Muscle of leg (tissue), 11 donors: ENCODE measurements around the gene FAM234A. TPM values are rescaled to one million over a fixed set of nuclear protein-coding genes. Genes with fewer than 3 reads are reported as not detected.
A peak's percentile ranks its signal among the peaks of the same experiment; 100 is the strongest.
"Not testable (repeated sequence)": the region's sequence is repeated elsewhere in the genome, so short reads cannot be mapped to it uniquely, and the experiment has no call there.

Experiments
- DNase-seq: peaks from one replicate; pipeline ENCODE4 v3.0.0; 2013
- H3K27ac ChIP-seq: one replicate; pipeline ENCODE4 v1.5.1; 2013; ENCODE audit warnings: mild to moderate bottlenecking, low read length, control low read depth
- H3K27me3 ChIP-seq: one replicate; pipeline ENCODE4 v1.6.1; 2013; ENCODE audit warnings: low read length; ENCODE audit not compliant: control insufficient read depth, insufficient read depth
- H3K36me3 ChIP-seq: one replicate; pipeline ENCODE4 v1.6.1; 2013; ENCODE audit warnings: low read length; ENCODE audit not compliant: control insufficient read depth, insufficient read depth
- H3K4me1 ChIP-seq: one replicate; pipeline ENCODE4 v1.6.1; 2013; ENCODE audit warnings: low read length; ENCODE audit not compliant: control insufficient read depth, insufficient read depth
- H3K4me3 ChIP-seq: one replicate; pipeline ENCODE4 v1.5.1; 2013; ENCODE audit warnings: low read length, control low read depth
- H3K9me3 ChIP-seq: replicated peaks from 2 replicates; pipeline ENCODE4 v1.6.1; 2013; ENCODE audit warnings: low read depth, low read length; ENCODE audit not compliant: control insufficient read depth
- WGBS: methylation state at CpG from one replicate; pipeline ENCODE4 v1.1.5; 2013; ENCODE audit warnings: missing lambda C conversion rate; ENCODE audit not compliant: insufficient coverage; 5-methylcytosine and 5-hydroxymethylcytosine counted together
- polyA plus RNA-seq, 8 donors: library from polyadenylated mRNA; unstranded; fragments of 120-200 nt; gene quantifications; one replicate each; pipeline versions ENCODE4 v1.2.1 to v1.2.3, GENCODE V29; 2013; ENCODE audit warnings: inconsistent platforms in 1 of 8, low replicate concordance in 1 of 8; ENCODE audit not compliant: insufficient read length in 8 of 8, insufficient read depth in 1 of 8
- total RNA-seq: library from RNA; stranded (reverse); fragments of 120-200 nt; gene quantifications from one replicate; pipeline ENCODE4 v1.2.4, GENCODE V29; 2013

The FAM234A gene
- total and polyA plus RNA-seq, 9 donors = 26.9 to 49.5 (median 43.0) TPM

DNA sequence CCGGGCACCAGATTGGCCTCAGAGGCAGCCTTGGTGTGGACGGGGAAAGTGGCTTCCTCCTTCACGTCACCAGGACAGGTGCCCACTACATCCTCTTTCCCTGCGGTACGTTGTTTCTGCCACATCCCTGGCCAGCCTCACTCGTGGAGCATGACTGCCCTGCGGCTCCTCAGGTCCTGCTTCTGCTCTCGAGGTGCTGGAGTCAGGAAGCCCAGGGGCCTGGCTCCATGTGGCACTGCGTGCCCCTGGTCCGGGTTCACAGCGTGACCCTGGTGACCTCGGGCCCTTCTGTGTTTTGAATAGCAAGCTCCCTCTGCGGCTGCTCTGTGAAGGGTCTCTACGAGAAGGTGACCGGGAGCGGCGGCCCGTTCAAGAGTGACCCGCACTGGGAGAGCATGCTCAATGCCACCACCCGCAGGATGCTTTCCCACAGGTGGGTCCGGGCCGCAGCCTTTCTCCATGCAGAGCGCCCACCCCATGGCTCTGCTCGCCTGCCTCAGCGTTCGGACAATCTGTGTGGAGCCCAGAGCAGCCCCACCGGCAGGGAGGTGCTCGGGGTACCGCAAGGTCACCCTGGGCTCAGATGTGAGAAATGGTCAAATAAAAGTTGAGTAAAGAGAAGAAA, 27.6 kb downstream of the FAM234A start:
- DNase-seq = no peak
- WGBS = 89% methylated on average over 24 of the region's 29 CpGs

DNA sequence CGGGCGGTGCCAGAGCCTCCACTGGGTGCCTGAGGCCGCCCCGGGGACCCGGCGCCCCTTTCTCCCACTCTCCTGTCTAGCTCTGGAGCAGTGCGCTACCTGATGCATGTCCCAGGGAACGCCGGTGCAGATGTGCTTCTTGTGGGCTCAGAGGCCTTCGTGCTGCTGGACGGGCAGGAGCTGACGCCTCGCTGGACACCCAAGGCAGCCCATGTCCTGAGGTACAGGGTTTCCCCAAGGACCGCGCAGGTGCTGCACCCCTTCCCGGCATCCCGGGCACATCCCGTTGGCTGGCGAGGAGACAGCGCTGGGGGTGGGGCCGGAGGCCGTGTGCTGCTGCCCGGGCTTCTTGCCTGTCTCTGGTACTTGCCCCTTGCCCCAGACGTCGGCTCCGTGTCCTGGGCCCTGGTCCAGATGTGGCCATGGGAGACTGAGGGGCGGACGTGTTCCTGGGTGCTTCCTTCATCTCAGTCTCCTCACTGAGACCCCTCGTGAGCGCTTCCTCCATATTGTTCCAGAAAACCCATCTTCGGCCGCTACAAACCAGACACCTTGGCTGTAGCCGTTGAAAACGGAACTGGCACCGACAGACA, 28.7 kb downstream of the FAM234A start:
- Histone ChIP-seq H3K4me1 (peaks cover 22% of the 10 kb centered on the region), H3K4me3 (no peak overlapping the region), H3K9me3 (no peaks in the 10 kb centered on the region), H3K27me3 (no peaks in the 10 kb centered on the region), H3K36me3 (peaks cover 54% of the 10 kb centered on the region), H3K27ac (no peak overlapping the region)
- 93% methylated on average over 33 of the region's 35 CpGs for WGBS
- DNase-seq = no peak

More for the DNA sequence above, 27.6 kb downstream of the FAM234A start:
- H3K27ac ChIP-seq = no peak overlapping the region
- no peaks in the 10 kb centered on the region for H3K27me3 ChIP-seq
- no peaks in the 10 kb centered on the region for H3K9me3 ChIP-seq
- H3K36me3 ChIP-seq = peaks cover 54% of the 10 kb centered on the region
- H3K4me1 ChIP-seq = peaks cover 22% of the 10 kb centered on the region
- H3K4me3 ChIP-seq = no peak overlapping the region

DNA sequence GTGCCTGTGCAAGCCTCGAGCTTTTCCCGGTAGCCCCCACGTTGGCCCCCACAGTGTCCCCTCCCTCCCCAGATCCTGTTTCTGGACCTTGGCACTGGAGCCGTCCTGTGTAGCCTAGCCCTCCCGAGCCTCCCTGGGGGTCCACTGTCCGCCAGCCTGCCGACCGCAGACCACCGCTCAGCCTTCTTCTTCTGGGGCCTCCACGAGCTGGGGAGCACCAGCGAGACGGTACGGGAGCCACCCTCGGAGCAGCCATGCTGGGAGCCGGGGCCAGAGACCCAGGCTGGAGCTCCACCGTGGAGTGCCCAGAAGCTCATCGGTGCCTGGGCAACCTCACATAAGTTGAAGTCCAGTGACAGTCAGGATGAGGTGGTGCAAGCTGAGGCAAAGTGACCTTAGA, 29.3 kb downstream of the FAM234A start:
- no peak for DNase-seq
- H3K4me3 ChIP-seq = no peak overlapping the region
- WGBS = 88% methylated on average over 17 of the region's 17 CpGs
- peaks cover 53% of the 10 kb centered on the region for H3K36me3 ChIP-seq
- H3K27ac ChIP-seq = no peak overlapping the region
- H3K9me3 ChIP-seq = no peaks in the 10 kb centered on the region
- peaks cover 22% of the 10 kb centered on the region for H3K4me1 ChIP-seq
- no peaks in the 10 kb centered on the region for H3K27me3 ChIP-seq

- H3K9me3 ChIP-seq = no peaks in the 10 kb centered on the region
- H3K4me3 ChIP-seq = no peak overlapping the region
- DNase-seq = no peak
- peaks cover 22% of the 10 kb centered on the region for H3K4me1 ChIP-seq
- no peaks in the 10 kb centered on the region for H3K27me3 ChIP-seq
- H3K27ac ChIP-seq = no peak overlapping the region
- peaks cover 49% of the 10 kb centered on the region for H3K36me3 ChIP-seq
- 78% methylated on average over 23 of the region's 23 CpGs for WGBS
Measured at GRCh38 chr16:264440-264951, 29.9 kb downstream of the FAM234A start.

- Histone ChIP-seq H3K36me3 (peaks cover 43% of the 10 kb centered on the region), H3K4me1 (peaks cover 22% of the 10 kb centered on the region), H3K4me3 (no peak overlapping the region), H3K9me3 (no peaks in the 10 kb centered on the region), H3K27ac (no peak overlapping the region), H3K27me3 (no peaks in the 10 kb centered on the region)
- DNase-seq = no peak
- whole genome bisulfite sequencing = 77% methylated on average over 10 of the region's 14 CpGs
Measured at GRCh38 chr16:265002-265529, 30.4 kb downstream of the FAM234A start.

GRCh38 chr16:265711-266110, 31.1 kb downstream of the FAM234A start:
- Histone ChIP-seq H3K27me3 (peaks cover 3% of the 10 kb centered on the region), H3K36me3 (peaks cover 37% of the 10 kb centered on the region), H3K4me1 (peaks cover 22% of the 10 kb centered on the region), H3K9me3 (no peaks in the 10 kb centered on the region), H3K27ac (no peak overlapping the region), H3K4me3 (no peak overlapping the region)
- peak; percentile 36 for DNase-seq
- WGBS = 61% methylated on average over 12 of the region's 12 CpGs

- peaks cover 3% of the 10 kb centered on the region for H3K27me3 ChIP-seq
- H3K4me3 ChIP-seq = no peak overlapping the region
- WGBS = 67% methylated on average over 22 of the region's 25 CpGs
- H3K27ac ChIP-seq = no peak overlapping the region
- no peak for DNase-seq
- H3K4me1 ChIP-seq = peaks cover 22% of the 10 kb centered on the region
- peaks cover 29% of the 10 kb centered on the region for H3K36me3 ChIP-seq
- no peaks in the 10 kb centered on the region for H3K9me3 ChIP-seq
Measured at GRCh38 chr16:266258-267164, 31.9 kb downstream of the FAM234A start.

DNA sequence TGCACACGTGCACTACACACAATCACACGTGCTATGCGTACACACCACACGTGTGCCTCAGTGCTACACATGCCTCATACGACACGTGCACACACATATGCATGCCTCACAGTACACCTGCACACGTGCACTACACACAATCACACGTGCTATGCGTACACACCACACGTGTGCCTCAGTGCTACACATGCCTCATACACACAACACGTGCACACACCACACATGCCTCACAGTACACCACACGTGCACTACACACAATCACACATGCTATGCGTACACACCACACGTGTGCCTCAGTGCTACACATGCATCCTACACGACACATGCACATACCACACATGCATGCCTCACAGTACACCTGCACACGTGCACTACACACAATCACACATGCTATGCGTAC, 32.9 kb downstream of the FAM234A start:
- not testable (repeated sequence) for H3K4me3 ChIP-seq, H3K27ac ChIP-seq, DNase-seq, H3K9me3 ChIP-seq, H3K27me3 ChIP-seq
- WGBS = 92% methylated on average over 17 of the region's 17 CpGs
- Histone ChIP-seq H3K4me1 (peaks cover 22% of the 10 kb centered on the region), H3K36me3 (peaks cover 19% of the 10 kb centered on the region)

DNA sequence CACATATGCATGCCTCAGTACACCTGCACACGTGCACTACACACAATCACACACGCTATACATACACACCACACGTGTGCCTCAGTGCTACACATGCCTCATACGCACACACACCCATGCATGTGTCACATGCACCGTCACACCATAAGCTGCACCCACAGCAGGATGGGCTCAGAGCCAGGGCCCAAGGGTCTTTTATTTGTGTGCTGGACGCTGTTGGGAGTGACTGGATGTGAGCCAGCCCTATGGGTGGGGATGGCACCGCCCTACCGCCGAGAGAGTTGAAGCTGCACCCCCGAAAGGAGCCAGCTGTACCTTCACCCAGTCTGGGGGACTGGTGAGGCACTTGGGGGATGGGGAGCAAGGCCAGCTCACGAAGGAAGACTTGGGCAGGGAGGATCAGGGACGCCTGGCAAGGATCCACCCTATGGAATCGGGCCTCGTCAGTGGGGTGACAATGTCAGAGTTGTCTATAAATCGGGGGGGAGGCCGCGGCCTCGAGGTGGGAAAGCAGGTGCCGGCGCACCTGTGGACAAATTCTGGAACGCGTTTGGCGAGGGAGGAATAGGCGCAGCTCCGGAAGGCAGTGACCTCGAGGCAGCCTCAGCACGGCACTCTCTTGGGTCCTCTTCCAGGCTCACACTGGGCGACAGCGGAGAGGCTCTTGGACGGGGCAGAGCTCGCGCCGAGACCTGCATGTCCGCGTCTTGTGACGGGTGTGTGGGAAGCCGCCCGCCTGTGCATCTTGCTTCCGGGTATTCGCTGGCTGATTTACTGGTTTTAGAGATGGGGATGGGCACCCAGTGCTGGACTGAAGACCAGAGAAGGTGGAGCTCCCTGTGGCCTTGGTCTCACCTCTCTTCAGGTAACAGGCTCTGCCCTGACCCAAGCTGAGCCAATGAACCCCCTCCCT, 33.8 kb downstream of the FAM234A start:
- H3K4me3 ChIP-seq = no peak overlapping the region
- peaks cover 13% of the 10 kb centered on the region for H3K36me3 ChIP-seq
- peaks cover 27% of the 10 kb centered on the region for H3K4me1 ChIP-seq
- DNase-seq = no peak
- H3K9me3 ChIP-seq = no peaks in the 10 kb centered on the region
- H3K27me3 ChIP-seq = peaks cover 8% of the 10 kb centered on the region
- H3K27ac ChIP-seq = no peak overlapping the region
- WGBS = 67% methylated on average over 30 of the region's 40 CpGs
